Measurements from ENCODE around the gene ACAD9.
A peak's percentile ranks its signal among the peaks of the same experiment; 100 is the strongest.

Gene ACAD9

DNA sequence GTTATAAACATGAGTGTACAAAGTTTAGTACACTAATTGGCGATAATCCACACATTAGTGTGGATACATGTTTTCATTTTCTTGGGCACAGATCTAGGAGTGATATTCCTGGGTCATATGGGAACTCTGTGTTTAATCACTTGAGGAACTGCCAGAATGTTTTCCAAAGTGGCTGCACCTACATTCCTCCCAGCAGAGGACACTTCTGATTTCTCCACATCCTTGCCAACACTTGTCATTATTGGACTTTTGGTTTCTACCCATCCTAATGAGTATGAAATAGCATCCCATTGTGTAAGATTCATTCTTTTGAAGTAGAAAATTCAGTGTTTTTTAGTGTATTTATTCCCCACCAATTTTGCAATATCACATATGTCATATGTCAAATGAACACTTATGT is 60.8 kb downstream of the ACAD9 start:
- DNase-seq, result no peak

DNA sequence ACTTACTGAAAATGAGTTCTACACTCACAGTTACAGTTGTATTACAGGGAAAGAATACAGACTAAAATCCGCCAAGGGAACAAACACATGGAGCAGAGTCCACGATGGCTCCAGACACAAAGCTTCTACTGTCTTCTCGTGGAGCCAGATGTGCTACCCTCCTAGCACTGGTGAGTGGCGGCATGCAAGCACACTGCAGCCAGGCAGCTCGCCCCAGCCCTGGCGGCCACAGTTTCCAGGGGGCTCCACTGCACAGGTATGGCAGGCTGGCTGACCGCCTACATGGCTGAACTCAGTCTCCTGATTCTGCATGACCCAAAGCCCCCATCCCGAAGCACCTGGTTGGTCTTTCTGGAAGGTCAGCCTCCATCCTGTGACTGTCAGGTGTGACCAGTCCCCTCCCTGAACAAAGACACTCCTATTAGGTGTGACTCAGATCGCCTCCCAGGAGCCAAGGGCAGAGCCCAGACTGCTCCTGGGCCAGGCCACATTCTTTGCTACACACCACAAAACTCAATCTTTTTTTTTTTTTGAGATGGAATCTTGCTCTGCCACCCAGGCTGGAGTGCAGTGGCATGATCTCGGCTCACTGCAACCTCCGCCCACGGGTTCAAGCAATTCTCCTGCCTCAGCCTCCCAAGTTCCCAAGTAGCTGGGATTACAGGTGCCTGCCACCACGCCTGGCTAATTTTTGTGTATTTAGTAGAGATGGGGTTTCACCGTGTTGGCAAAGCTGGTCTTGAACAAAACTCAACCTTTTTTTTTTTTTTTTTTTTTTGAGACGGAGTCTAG is 62.9 kb downstream of the ACAD9 start:
- DNase-seq, result no peak

DNA sequence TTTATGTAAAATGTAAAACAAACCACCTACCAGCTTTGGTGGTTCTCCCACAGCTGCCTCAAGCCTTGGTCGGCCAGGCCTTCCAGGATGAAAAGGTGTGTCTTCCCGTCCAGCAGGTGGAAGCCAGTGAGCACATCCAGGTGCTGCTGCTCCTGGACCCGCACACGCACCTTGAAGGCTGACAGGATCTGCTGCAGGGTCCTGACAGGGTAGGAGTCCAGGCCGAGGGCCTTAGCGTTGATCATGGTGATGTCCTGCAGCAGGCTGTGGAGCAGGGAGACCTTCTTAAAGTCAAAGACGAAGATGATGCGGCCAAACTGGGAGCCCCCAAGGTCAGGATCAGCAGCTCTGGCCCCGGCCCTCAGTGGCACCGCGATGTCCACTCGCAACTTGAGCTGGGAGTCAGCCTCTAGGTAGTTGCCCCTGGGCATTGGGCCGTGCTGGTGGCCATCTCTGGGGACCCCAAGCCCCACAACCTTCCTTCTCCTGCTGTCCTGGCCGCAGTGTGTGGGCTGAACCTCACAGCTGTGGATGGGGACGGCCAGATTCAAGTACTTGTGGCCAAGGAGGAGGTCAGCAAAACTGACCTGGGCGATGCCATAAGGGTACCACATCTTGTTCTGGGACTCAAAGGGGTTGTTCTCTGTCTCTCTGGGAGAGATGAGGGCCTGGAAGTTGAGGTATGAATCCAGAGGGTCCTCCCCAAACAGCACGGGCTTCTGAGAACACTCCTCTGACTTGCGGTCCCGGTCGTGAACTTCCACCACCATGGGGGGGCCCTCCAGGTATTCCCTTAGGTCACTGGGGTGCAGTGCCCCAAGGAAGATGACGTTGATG is 65.8 kb downstream of the ACAD9 start:
- no peak for DNase-seq

DNA sequence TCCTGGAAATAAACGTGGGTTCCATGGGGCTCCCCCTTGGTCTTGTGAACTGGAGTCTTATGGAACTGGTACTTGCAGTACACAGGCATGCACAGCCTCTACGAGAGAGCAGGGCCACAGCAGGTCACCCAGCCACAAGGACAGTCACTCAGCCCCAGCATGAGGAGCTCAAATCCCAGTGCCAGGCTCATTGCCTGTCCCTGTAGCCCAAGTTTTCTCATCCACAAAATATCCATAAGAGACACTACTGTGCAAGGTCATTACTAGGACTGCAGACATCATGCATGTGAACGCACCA is 66.4 kb downstream of the ACAD9 start:
- DNase-seq, result no peak

DNA sequence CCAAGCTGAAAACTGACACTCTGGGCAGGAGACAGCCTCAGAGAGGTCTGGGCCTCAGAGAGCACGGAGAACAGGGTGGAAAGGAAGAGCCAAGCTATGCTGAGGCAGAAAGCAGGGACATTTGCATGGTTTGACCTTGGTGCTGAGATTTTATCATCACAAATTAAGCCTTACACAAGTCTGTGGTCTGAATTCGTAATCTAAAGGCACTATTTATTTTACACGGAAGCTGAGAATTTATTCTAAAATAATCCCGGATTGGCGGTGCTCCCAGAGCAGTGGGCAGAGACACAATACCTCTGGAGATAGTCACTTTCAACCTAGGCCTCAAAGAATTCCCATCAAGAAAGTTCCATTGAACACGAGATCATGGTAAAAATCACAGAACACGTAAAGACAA is 67.0 kb downstream of the ACAD9 start:
- DNase-seq, result no peak

DNA sequence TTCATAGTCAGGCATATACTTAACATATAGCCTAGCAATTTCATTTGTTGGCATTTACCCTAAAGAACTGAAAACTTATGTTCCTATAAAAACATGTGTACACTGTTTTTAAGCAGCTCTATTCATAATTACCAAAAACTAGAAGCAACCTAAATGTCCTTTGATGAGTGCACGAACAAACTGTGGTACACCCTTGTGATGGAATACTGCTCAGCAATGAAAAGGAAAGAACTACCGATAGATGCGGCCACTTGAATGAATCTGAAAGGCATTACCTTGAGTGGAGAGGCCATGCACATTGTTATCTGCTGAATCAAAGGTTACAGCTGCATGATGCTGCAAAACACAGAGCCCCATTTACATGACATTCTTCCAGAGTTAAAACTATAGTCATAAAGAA is 69.7 kb downstream of the ACAD9 start:
- no peak for DNase-seq

DNA sequence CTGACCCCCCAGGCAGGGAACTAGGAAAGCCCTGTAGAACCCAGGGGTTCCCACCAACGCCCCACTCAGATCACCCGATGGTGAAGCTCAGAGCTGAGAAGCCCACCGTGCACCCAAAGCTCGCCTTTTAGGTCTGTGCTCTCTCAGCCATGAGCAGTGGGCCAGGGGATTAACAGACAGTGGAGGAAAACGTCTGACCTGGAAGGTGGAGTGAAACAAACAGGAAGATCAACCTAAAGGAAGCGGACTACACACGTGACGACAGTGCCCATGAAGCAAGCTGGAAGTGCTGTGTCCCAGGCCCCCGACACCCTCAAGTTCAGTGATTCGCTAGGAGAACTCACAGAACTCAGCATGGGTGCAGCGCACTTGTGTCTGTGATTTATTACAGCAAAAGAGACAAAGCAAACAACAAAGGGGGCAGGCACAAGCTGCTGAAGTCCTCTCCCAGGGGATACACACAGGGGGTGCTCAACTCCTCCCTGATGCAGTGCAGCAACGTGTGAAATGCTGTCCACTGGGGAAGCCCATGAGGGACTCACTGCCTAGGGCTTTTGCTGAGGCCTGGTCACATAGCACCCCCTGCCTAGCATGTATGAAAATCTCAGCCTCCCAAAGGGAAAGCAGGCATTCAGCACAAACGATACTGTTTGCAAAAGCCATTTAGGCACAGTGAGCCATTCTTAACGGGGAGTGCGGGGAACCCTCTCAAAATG is 71.0 kb downstream of the ACAD9 start:
- DNase-seq, result peak; percentile 14

DNA sequence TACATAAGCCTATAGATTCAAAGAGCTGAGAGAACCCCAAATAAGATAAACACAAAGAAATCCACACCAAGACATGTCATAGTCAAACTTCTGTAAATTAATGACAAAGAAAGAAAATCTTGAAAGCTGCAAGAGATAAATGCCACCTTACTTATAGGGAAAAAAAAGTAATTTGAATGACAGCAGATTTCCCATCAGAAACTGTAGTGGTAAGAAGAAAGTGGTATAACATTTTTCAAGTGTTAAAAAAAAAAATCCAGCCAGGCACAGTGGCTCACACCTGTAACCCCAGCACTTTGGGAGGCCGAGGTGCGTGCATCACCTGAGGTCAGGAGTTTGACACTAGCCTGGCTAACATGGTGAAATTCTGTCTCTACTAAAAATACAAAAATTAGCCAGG is 77.0 kb downstream of the ACAD9 start:
- DNase-seq, result no peak
